Endodermal cell (in vitro differentiated cells): ENCODE measurements around the gene FRMD3. TPM values are rescaled to one million over a fixed set of nuclear protein-coding genes. Genes with fewer than 3 reads are reported as not detected.

Experiments used
- DNase-seq: peaks from one replicate; pipeline ENCODE4 v3.0.0-alpha.2; 2017
- H3K27ac ChIP-seq: 2 replicates; pipeline ENCODE4 v1.5.1; 2013; ENCODE audit warnings: mild to moderate bottlenecking, low read depth, low read length, moderate library complexity
- H3K27me3 ChIP-seq: 2 replicates; pipeline ENCODE4 v1.6.1; 2013; ENCODE audit warnings: mild to moderate bottlenecking, low read length, moderate library complexity; ENCODE audit not compliant: insufficient read depth, control insufficient read depth, poor library complexity, severe bottlenecking
- H3K36me3 ChIP-seq: 2 replicates; pipeline ENCODE4 v1.7.0; 2013; ENCODE audit warnings: mild to moderate bottlenecking, low read length, moderate library complexity; ENCODE audit not compliant: control insufficient read depth, insufficient read depth
- H3K4me1 ChIP-seq: one replicate; pipeline ENCODE4 v1.7.0; 2013; ENCODE audit warnings: low read length; ENCODE audit not compliant: control insufficient read depth, insufficient read depth
- H3K4me3 ChIP-seq: 2 replicates; pipeline ENCODE4 v1.5.1; 2013; ENCODE audit warnings: mild to moderate bottlenecking, low read length, moderate library complexity
- H3K9ac ChIP-seq: 2 replicates; pipeline ENCODE4 v1.6.1; 2013; ENCODE audit warnings: mild to moderate bottlenecking, low read length, moderate library complexity; ENCODE audit not compliant: poor library complexity, severe bottlenecking; ENCODE audit errors: extremely low read depth
- H3K9me3 ChIP-seq: 2 replicates; pipeline ENCODE4 v1.6.1; 2013; ENCODE audit warnings: mild to moderate bottlenecking, low read length, moderate library complexity; ENCODE audit not compliant: control insufficient read depth
- H3K27ac Mint-ChIP-seq: 2 replicates; pipeline ENCODE4 v1.8.0; 2020; ENCODE audit warnings: mixed read lengths
- H3K27me3 Mint-ChIP-seq: 2 replicates; pipeline ENCODE4 v1.8.0; 2021; ENCODE audit warnings: mild to moderate bottlenecking, mixed read lengths; ENCODE audit not compliant: insufficient read depth
- H3K36me3 Mint-ChIP-seq: 2 replicates; pipeline ENCODE4 v1.8.0; 2020; ENCODE audit warnings: low read depth, mixed read lengths
- H3K4me1 Mint-ChIP-seq: 2 replicates; pipeline ENCODE4 v1.8.0; 2020; ENCODE audit warnings: mixed read lengths
- H3K4me3 Mint-ChIP-seq: 2 replicates; pipeline ENCODE4 v1.8.0; 2020; ENCODE audit warnings: mild to moderate bottlenecking, moderate library complexity, mixed read lengths
- H3K9me3 Mint-ChIP-seq: 2 replicates; pipeline ENCODE4 v1.8.0; 2020; ENCODE audit warnings: mild to moderate bottlenecking, mixed read lengths
- WGBS, 2 experiments: methylation state at CpG; one replicate each; pipeline versions ENCODE4 v1.1.5 to v1.1.7; 2013; ENCODE audit warnings: missing lambda C conversion rate in 2 of 2, mixed read lengths in 1 of 2; ENCODE audit not compliant: insufficient coverage in 1 of 2, insufficient read length in 1 of 2; 5-methylcytosine and 5-hydroxymethylcytosine counted together
- total RNA-seq, 2 donors: library from RNA; stranded (reverse); fragmentation: NEBNext Ultra II Directional in 1 of 2; extraction: Animal tissue kit (Norgen Biotek cat#: 25700) in 1 of 2; gene quantifications; 2 replicates in 1 of 2; 3 replicates in 1 of 2; pipeline ENCODE4 v1.2.1, GENCODE V29; 2021
- TF ChIP-seq, protein P1 (sequence below): fragments of 200-600 bp; sonication (generic); conservative IDR thresholded peaks from 2 replicates; pipeline ENCODE4 v1.5.0; 2021; ENCODE audit warnings: antibody characterized with exemption, mild to moderate bottlenecking

Gene FRMD3
- total RNA-seq, 2 donors from 2014 or later, result 0.13 to 0.35 TPM

DNA sequence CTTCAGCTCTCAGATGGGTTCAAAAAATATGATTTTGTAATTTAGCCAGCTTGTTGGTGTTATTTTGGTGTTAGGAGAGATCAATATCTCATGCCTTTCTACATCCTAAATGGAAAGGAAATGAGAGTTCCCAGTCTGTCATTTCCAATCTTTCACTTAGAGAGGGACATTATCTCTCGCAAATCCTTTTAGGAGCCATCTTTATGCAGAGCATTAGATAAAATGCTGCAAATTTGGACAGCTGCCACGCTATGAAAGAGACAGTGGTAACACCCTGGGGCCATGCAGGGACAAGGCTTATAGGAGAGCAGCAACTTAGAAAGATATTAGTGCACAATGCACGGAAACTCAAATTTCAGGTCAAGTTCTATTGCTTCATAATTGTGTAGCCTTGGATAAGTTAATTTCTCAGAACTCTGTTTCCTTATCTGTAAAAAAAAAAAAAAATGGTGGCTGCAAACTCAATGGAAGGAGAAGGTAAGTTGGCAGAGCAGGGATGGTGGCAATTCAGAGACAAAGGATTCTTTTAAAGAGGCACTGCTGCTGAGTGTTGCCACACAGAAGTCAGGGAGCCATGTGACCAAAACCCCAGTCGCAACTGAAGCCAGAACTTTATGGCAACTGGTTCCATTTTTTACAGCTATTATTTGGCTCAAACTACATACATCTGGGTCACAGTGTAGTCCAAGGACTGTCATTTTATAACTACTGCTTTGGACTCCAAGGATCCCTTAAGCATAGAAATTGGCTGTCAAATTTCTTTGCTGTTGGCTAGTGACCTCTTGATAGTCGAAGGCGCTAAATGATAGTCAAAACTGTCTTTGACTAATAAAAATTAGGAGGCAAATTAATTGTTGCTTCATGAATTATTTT lies 210.2 kb downstream of the FRMD3 start:
- TF ChIP-seq, protein P1, sequence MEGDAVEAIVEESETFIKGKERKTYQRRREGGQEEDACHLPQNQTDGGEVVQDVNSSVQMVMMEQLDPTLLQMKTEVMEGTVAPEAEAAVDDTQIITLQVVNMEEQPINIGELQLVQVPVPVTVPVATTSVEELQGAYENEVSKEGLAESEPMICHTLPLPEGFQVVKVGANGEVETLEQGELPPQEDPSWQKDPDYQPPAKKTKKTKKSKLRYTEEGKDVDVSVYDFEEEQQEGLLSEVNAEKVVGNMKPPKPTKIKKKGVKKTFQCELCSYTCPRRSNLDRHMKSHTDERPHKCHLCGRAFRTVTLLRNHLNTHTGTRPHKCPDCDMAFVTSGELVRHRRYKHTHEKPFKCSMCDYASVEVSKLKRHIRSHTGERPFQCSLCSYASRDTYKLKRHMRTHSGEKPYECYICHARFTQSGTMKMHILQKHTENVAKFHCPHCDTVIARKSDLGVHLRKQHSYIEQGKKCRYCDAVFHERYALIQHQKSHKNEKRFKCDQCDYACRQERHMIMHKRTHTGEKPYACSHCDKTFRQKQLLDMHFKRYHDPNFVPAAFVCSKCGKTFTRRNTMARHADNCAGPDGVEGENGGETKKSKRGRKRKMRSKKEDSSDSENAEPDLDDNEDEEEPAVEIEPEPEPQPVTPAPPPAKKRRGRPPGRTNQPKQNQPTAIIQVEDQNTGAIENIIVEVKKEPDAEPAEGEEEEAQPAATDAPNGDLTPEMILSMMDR, result no peak
- Histone ChIP-seq H3K9ac (no peak overlapping the region), H3K27me3 (no peaks in the 10 kb centered on the region), H3K36me3 (no peaks in the 10 kb centered on the region), H3K4me3 (no peak overlapping the region), H3K9me3 (peaks cover 9% of the 10 kb centered on the region), H3K27ac (no peak overlapping the region), H3K4me1 (peaks cover 3% of the 10 kb centered on the region)
- DNase-seq, result no peak
- Mint-ChIP-seq H3K4me3 (no peak overlapping the region), H3K36me3 (no peaks in the 10 kb centered on the region), H3K27me3 (no peaks in the 10 kb centered on the region), H3K4me1 (peaks cover 7% of the 10 kb centered on the region), H3K9me3 (peaks cover 6% of the 10 kb centered on the region), H3K27ac (no peak overlapping the region)
- 67 to 76% methylated on average over 3 to 6 of the region's 6 CpGs for WGBS, 2 experiments

DNA sequence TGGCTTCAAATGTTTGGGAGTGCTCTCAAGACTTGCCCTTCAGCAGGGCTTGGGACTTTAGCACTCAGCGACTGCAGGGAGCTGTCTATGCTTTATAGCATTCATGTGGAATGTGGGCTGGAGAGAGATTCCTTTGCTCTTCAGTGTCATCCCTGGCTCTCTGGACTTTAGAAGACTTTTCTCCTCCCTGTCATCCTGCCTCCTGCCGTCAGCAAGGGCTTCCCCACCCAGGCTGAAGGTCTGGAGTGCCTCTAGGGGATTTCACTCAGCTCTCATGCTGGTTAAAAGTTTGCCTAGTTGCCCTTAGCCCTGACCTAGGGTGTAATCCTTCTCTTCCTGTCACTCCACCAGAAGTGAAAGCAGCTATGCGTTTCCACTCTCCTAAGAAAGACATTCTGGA lies 210.9 kb downstream of the FRMD3 start:
- no peaks in the 10 kb centered on the region for H3K27me3 Mint-ChIP-seq
- 54 to 71% methylated on average over 2 to 3 of the region's 3 CpGs for WGBS, 2 experiments
- TF ChIP-seq, protein P1, result peak; percentile 28
- H3K4me1 Mint-ChIP-seq, result peaks cover 7% of the 10 kb centered on the region
- Histone ChIP-seq H3K36me3 (no peaks in the 10 kb centered on the region), H3K27ac (no peak overlapping the region), H3K4me1 (peaks cover 3% of the 10 kb centered on the region), H3K27me3 (no peaks in the 10 kb centered on the region), H3K4me3 (no peak overlapping the region), H3K9me3 (peaks cover 9% of the 10 kb centered on the region), H3K9ac (no peak overlapping the region)
- DNase-seq, result peak; percentile 58
- H3K9me3 Mint-ChIP-seq, result peaks cover 6% of the 10 kb centered on the region
- no peak overlapping the region for H3K4me3 Mint-ChIP-seq
- no peaks in the 10 kb centered on the region for H3K36me3 Mint-ChIP-seq
- H3K27ac Mint-ChIP-seq, result no peak overlapping the region

DNA sequence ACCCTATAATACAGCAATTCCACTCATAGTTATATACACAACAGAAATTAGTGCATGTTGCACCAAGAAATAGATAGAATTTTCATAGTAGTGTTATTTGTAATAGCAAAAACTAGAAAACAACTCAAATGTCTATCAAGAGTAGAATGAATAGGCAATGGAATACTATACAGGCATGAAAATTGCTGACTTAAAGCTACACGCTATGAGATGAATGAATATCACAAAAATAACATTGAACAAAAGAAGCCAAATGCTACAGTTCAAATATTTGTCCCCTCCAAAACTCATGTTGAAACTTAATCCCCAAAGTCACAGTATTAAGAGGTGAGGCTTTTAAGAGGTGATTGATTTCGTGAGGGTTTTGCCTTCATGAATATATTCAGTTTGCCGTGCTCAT lies 215.1 kb downstream of the FRMD3 start:
- Histone ChIP-seq H3K9ac (no peak overlapping the region), H3K4me3 (no peak overlapping the region), H3K36me3 (no peaks in the 10 kb centered on the region), H3K27me3 (no peaks in the 10 kb centered on the region), H3K9me3 (no peaks in the 10 kb centered on the region), H3K27ac (no peak overlapping the region), H3K4me1 (peaks cover 3% of the 10 kb centered on the region)
- 94% methylated on average over 3 of the region's 3 CpGs; no CpG with 5 or more reads in 1 of the 2 experiments for WGBS, 2 experiments
- no peaks in the 10 kb centered on the region for H3K36me3 Mint-ChIP-seq
- no peak overlapping the region for H3K27ac Mint-ChIP-seq
- peaks cover 7% of the 10 kb centered on the region for H3K4me1 Mint-ChIP-seq
- no peaks in the 10 kb centered on the region for H3K27me3 Mint-ChIP-seq
- TF ChIP-seq, protein P1, result no peak
- H3K4me3 Mint-ChIP-seq, result no peak overlapping the region
- no peak for DNase-seq
- H3K9me3 Mint-ChIP-seq, result peaks cover 7% of the 10 kb centered on the region
